Amygdala (tissue), 56 donors: ENCODE measurements around the gene DIO3.

Source experiments
- DNase-seq, 56 donors: peaks; one replicate each; lab custom pipeline; 2025; lab: John Stamatoyannopoulos, UW

DIO3 gene

DNA sequence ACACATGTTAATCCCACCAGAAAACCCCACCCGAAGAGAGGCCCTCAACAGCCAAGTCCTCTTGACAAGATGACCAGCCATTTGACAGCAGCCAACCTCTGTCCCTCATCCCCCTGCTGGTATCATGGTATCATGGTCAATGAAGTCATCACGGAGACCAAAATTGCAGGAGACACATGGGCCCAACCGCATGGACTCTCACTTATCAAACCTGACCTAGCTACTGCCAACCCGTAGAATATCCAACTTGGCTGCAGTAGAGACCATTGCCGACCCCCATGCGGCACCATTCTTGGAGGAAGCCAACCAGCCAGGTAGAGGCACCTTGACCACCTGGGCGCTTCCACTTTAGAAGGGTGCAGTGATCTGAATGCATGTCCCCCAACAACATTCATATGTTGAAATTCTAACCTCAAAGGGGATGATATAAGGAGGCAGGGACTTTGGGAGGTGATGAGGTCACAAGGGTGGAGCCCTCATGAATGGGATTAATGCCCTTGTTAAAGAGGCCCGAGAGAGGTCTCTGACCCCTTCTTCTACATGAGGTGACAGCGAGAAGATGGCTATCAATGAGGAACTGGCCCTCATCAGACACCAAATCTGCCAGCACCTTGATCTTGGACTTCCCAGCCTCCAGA, 33.3 kb downstream of the DIO3 start:
- no peak for DNase-seq

DNA sequence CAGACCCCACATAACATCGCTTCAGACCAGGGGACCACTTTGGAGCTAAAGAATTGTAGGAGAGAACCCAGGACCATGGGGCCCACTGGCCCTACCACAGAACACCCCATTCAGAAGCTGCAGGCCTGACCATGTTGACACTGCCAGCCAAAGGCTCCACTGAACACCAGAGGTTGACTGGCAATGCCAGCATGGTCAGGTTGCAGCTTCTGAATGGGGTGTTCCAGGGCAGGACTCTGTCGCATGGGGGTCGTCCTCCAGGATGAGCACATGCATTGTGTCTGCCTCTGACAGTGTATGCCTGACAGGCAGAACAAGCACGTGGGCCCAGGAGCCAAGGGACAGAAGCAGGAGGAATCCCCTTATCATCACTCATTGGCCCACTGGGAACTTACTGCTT, 34.1 kb downstream of the DIO3 start:
- DNase-seq = no peak

DNA sequence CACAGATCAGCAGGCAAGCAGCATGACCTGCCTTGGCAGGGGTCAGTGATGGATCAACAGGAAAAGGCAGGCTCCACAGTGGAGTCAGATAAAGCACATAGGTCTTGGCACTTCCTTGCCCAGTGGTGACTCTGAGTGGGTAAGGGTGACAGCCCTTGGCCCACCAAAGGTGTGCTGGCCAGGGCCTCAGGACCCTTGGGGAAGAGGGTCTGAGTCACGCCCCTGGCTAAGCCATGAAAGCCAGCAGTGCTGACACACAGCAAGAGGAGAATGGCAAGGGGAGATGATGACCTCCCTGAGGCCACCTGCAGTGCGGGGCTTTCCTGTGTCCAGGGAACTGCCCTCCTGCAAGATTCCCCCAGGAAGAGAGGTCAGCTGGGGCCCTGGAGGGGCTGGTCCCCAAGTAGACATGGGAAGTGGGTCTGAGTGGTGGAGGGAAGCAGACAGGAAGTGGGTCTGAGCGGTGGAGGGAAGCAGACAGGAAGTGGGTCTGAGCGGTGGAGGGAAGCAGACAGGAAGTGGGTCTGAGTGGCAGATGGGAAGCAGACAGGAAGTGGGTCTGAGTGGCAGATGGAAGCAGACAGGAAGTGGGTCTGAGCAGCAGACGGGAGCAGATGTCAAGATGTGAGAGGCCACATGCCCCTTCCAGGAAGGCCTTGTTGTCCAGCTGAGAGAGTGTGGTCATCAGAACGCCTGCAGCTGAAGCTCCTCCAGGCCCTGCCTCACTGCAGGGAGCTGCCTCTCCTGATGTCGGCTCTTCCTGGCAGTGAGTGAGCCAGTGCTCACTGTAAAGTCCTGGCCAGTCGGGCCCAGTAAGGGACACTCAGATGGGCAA, 34.8 kb downstream of the DIO3 start:
- DNase-seq = no peak

DNA sequence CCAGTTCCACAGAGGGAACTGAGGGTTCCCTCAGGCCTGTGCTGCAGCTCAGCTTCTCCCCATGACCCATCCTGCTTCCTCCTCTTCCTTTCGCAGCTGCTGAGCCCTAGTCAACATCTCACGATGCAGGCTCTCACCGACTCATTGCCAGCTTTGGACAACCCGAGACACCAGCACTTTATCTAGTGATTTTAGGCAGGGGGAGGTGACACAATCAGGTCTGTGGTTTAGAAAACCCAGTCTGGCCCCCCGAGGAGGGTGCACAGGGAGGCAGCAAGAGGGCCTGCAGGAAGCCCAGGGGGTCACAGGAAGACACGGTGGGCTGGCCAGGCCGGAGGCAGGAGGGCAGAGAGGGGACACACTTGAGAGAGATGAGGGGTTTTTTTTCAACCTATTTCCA, 35.4 kb downstream of the DIO3 start:
- no peak for DNase-seq

DNA sequence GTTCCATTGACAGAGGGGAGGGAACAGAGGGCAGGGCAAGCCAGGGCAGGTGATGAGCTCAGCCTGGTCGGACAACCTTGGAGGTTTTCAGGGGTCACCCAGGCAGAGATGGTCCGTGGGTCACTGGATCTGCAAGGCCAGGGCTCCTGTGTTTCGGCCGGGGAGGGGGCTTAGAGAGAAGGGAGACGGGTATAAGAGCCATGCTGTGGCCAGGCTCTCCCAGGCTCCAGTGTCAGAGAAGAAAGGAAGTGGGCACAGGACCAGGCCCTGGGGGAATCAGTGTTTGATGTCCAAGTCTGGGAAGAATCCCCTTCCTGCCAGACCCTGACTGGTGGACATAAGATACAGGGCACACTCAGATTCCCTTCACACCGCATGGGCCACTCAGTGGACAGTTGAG, 36.9 kb downstream of the DIO3 start:
- no peak for DNase-seq

DNA sequence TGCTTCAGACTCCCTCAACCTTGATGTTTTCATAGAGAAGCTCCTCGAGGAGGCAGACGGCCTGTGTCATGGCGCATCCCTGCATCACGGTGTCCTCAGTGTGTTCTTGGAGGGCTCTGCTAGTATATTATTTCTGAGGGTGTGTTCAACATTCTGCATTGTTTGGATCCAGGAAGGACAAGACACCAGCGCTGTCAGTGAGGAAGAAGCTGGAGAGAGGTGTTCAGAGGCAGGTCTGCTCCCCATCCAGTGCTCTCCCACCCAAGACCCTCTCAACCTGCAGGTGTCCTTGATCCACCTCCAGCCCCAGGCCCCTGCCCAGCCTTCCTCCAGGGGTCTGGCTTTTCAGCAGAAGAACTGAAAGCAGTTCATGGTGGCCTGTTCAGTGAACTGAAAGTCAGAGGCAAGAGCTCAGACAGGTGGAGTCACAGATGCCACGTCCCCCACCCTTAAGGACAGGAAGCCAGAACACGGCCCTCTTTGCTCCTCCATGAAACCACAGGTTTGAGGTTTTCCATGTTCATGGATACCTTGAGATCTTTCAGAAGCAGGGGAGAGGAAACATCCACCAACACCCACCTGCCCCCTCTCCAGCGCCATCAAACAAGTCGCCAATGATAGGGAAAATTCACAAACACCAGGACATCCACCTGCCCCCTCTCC, 37.4 kb downstream of the DIO3 start:
- no peak for DNase-seq

DNA sequence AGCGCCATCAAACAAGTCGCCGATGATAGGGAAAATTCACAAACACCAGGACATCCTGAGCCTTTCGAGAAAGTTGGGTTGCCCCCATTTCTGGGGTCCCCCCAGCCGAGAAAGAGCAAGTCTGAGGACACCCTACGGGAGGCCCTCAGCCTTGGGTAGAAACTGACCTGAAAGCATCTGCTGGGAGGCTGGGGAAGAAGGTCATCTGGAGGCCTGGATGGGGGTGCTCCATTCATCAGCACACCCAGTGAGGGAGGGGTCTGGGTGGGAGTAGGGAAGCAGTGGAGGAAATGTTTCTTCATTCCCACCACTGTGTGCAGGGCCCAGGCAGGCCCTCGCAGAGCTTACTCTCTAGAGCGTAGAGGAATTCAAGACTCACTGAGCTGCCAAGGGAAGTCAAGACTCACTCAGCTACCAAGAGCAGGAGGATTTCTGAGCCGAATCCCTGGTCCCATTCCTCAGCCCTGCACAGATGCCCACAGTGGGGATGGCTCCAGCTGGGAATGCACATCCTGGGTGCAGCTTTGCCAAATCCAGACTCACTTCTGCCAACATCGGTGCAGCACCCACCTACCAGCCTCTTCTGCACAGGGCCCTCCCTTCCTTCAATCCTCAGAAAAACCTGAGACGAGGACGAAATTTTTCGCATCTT, 38.1 kb downstream of the DIO3 start:
- DNase-seq = no peak

DNA sequence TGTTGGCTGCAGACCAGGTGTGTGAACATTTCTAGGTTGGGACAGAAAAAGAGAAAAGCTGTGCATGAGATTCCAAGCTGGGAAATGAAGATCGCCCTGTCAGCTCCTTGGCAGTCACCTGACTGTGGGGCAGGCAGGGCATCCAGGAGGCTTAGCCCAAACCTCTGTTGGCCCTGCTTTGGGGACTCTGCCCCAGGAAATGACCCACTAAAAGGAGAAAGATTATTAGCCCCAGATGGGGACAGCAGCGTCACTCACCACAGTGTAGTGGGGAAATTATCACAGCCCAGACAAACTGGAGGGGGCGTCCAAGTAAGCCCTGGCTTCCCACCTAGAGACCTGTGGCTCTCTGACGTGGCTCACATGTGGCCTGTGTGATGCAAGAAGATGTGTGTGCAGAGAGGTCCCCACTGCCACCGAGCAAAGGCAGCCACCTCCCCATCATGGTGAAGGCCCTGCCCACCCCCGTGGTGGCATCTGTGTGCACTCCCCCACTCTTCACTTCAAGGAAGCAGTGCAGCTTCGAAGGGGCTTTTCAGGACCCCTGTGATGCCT, 39.1 kb downstream of the DIO3 start:
- DNase-seq = no peak

GRCh38 chr14:101600891-101601605, 39.8 kb downstream of the DIO3 start:
- no peak for DNase-seq

DNA sequence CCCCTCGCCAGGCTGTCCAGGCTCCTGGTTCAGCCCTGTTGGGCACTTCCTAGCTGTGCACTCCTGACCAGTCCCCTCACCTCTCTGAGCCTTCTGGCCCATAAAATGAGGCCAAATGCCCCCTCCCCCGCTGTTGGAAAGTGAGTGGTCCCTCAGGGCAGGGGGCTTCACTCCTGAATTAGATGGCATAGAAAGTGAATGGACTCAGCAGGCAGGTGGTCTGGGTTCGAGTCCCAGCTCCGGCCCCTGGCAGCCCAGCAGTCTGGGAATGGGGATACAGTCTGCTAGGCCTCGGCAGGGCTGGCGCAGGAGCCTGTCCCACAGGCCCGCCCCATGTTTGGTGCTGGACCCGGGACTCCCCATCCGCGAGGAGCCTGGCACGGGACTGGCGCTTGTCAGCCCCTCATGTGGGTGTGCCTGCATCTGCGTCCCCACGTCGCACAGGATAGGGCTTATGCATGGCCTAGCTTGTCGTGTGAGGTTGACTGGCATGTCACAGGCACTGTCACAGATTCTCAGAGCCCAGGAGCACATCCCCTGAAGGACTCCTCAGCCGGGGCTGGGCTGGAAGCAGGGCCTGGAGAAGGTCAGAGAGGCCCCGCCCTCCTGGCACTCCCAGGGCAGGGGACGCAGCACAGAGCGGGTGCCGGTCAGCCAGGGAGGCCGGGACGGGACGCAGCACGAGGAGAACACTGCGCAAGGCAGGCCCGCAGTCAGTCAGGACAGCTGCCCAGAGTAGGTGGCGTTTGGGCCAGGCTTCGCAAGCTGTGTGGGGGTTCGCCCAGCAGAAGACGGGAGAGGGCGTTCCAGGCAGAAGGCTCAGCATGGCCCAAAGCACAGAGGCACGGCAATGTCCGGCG, 40.5 kb downstream of the DIO3 start:
- DNase-seq = no peak

DNA sequence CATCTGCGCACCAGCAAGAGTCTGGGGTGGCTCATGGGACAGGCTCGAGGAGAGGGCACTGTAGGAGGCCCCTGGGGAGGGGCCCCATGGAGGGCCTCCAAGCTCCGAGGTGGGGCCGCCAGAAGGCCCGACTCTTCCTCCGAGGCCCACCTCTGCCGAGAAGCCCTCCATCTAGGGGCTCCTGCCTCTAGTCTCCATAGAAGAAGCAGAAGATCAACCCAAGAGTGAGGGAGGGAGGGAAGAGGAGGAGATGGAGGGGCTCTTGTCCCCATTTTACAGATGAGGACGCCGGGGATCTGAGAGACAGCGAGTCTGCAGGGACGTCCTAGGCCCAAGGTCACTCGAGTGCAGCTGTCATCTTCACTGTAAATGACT, 41.2 kb downstream of the DIO3 start:
- DNase-seq = no peak

GRCh38 chr14:101603096-101603495, 41.8 kb downstream of the DIO3 start:
- no peak for DNase-seq

DNA sequence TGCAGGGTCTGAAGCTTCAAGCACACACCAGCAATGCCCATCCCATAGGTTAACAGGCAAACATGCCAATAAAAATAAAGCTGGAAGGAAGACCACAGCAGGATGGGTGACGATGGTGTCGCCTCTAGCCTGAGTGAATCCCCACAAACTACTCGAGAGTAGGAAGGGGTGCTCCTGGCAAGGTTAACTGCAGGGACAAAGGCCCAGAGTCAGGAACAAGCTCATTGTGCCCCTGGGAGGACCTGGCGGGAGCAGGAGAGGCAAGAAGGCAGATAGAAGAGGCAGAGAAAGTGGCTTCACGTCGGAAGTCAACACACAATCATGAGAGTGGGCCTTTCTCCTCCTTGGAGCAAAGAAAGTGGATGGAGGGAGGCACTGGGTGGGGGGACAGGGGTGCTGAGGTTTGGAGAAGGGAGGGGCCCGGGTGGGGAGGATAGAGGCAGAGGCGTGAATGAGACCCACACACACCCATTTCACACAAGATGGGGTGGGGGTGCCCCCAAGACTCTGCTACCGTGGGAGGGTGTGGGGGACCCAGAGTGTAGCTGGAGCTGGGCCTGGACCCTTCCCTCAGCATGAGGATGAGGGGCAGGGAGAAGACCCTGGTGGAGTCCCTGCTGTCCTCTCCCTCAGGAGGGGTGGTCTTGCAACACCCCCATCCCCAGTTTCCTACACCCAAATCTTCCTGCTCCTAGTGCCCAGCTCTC, 43.1 kb downstream of the DIO3 start:
- no peak for DNase-seq

DNA sequence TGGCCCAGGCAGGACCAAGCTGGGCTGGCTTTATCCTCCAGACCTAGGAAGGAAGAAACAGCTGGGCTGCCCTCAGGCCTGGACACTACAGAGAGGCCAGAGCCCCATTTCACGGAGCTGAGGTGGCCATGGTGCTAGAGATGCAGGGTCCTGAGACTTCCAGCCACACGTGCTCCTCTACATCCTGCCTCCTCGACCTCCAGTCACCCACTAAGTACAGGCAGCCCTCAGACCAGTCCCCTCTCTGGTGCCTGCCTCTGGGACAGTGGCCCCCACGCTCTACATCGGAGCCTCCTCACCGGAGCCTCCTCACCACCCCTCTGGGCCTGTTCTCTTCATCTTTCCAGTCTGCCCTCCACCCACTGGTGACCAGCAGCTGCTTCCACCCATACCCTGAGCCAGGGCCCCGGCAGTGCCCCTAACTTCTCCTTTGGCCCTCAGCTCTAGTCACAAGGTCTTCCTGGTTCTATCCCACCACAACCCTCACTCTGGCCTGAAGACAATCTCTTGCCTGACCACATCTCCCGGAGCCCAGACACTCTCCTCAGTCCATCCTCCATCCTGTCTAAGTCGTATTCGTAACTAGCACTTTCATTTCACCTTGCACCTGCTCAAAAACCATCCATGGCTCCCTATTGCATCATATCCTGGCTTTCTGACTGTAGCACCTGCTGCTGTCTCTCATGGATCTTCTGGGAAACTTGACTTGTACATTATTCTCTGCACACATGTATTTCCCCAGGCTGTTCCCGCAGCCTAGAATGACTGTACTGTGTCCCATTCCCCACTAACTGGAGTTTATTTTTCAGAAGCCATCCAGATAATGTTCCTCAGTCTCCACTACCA, 43.9 kb downstream of the DIO3 start:
- no peak for DNase-seq

GRCh38 chr14:101605836-101606235, 44.5 kb downstream of the DIO3 start:
- no peak for DNase-seq
